ENCODE measurements around the gene MYH15.
A peak's percentile ranks its signal among the peaks of the same experiment; 100 is the strongest.

The MYH15 gene

DNA sequence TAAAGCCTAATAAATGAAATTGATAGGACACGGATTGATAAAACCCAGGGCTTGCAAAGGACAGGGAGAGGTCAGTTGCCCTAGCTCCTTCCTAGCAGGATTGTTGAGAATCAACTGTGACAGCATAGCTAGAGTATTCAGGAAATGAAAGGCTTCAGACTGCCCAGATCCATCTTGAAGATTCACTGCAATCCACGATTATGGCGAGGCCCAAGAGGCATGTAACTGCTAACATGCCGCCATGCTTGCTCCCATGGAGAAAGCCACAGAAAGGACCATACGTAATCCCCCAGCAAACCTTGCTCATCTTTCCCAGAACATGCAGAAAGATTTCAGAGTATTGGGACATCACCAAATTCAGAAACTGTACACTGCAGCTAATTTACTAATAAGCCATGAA is 41.3 kb downstream of the MYH15 start:
- DNase-seq = no peak

DNA sequence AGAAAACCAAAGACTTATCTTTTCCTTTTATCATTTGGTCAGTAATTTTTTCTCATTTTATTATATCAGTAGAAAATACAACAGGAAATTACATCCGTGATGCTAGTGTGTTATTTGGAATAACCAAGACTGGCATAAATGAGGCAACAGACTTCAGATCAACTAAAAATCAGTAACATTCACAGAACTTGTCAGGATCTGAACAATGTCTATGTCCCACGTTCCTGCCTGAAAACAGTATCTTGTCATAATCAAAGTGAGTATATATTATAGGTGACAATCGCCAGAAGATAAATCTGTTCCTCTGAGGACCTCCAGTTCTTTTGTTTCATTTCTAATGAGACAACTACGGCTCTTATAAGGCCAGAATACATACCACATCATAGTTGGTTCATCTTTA is 41.8 kb downstream of the MYH15 start:
- DNase-seq = no peak

DNA sequence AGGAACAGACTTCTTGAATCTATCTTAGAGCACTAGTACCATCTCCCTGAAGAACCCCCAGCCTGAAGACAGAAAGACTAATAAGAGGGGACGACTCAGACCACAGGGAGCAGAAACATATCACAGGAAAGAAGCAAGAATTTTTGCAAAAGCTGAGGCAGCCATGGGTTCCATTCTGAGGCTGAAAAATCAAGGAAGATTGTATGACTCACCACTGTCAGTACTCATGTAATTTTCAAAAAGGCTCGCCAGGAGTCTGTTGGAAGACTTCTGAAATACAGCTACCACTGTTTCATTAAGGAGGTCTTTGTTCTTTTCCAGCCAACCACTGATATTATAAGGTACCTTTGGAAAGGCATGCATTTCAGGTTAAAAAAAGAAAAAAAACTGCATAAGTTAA is 47.5 kb downstream of the MYH15 start:
- no peak for DNase-seq

- peak; percentile 93 for DNase-seq
These were observed 48.7 kb downstream of the MYH15 start for GRCh38 chr3:108461661-108462111.

- DNase-seq = no peak
These were observed 51.2 kb downstream of the MYH15 start for GRCh38 chr3:108459225-108459624.

DNA sequence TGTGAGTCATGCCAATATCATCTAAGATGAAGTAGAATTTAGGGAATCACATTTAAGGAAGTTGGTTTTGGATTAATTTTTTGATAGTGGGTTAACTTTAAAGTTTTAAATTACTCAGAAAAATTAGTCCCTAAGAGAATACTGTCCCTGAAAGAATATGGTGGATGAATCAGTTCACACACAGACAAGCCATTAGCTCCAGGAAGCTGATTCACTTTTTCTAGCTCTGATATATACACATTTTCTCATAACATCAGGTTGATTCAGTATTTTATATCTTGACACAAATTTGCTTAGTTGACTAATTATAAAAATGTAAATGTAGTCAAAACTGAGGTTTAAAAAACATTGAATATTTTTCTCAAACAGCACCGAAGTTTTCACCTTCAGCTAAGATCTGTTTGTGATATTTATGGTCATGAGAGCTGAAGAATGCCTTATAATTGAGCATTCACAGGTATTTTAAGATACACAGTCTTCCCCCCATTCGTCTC is 55.1 kb downstream of the MYH15 start:
- no peak for DNase-seq

DNA sequence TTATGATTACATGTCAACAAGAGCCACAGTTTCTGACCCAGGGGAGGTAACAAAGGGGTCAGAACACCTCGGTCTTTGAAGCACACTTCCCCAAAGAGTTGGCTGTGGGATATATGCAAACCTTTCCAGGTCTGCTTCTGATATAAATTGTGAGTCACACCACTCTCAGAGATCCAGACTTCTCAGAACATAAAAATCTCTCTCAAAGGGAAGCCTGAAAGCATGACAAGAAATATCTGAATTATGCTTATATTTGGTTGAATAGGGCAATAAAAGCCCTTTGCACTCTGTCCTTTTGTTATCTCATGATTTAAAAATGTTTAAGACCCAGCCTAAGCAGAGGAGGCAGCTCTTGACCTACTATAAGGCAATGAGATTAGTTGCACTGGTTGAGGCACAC is 56.8 kb downstream of the MYH15 start:
- no peak for DNase-seq

GRCh38 chr3:108450444-108450843 is 60.0 kb downstream of the MYH15 start:
- no peak for DNase-seq

- DNase-seq = no peak
These were observed 61.8 kb downstream of the MYH15 start for GRCh38 chr3:108448593-108448992.

DNA sequence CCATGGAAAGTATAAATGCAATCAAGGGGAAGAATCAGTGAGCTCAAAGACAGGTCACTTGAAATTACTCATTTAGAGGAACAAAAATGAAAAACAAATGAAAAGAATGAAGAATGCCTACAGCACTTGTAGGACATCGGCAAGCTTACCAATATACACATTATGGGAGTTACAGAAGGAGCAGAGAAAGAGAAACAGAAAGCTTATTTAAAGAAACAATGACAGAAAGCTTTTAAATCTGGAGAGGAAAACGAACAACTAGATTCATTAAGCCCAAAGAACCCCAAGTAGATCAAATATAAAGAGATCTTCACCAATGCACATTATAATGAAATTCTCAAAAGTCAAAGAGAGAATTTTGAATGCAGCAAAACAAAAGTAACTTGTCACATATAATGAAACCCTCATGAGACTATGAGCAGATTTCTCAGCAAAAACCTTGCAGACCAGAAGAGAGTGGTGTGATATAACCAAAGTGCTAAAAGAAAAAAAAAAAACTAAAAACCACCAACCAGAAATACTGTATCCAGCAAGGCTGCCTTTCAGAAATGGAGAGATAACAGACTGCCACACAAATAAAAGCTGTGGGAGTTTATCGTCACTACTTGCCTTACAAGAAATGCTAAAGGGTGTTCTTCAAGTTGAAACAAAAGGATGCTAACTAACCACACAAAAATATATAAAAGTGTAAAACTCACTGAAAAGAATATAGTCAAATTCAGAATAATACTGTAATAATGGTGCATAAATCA is 63.1 kb downstream of the MYH15 start:
- DNase-seq = no peak

DNA sequence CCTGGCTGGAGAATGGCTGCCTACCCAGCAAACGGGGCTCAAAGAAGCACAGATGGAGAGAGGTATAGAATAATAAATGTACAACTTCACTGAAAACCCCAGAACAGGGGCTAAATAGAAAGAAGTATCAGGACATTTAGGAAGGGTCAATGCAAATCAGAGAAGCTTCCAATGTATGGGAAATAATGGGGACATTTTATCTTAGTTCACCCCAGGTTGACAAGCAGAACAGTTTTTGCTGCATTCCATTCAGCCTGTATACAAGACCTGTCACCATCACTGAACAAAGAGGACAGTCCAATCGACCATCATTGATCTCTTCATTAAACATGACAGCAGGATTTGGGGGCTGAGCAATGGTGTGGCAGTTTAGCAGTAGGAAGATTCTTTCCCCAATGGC is 68.1 kb downstream of the MYH15 start:
- no peak for DNase-seq

- DNase-seq = no peak
These were observed 68.9 kb downstream of the MYH15 start for GRCh38 chr3:108441518-108441917.

DNA sequence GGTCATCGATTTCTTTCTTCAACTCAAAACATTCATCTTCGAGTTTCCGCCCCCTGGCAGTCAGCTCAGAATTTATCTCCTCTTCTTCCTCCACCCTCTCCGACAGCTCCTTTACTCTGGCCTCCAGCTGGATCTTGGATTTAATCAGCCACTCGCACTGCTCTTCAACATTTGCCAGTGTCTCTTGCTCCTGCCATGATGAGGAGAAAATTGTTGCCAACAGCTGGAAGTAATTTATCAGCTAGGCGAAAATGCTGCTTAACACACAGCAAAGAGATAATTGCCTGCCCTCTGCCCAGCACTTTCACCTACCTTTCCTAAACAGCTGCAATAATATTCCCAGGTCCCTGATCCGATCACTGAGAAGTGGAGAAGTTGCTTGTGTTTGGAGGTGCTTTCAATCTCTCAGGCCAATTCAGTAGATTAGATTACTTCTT is 69.3 kb downstream of the MYH15 start:
- DNase-seq = no peak

- no peak for DNase-seq
These were observed 71.9 kb downstream of the MYH15 start for GRCh38 chr3:108438542-108438941.

DNA sequence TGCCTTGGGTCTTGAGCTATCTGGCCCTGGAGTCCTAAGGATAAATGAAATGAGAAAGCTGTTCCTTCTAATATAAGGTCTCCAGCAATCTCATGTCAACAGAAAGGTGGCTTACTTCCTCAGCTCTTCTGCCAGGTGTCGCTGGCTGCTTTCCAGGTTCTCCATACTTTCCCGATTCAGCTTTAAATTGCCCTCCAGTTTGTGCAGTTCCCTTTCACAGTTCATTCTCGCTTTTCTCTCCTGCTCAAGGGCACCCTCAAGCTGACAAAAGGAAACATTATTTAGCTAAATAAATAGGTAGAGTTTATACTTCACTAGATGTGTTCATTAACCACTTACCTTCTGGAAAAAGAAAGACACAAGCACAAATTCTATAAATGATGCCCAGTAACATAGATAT is 73.0 kb downstream of the MYH15 start:
- no peak for DNase-seq

- DNase-seq = no peak
These were observed 76.5 kb downstream of the MYH15 start for GRCh38 chr3:108433928-108434327.

GRCh38 chr3:108432431-108432830 is 78.0 kb downstream of the MYH15 start:
- no peak for DNase-seq

DNA sequence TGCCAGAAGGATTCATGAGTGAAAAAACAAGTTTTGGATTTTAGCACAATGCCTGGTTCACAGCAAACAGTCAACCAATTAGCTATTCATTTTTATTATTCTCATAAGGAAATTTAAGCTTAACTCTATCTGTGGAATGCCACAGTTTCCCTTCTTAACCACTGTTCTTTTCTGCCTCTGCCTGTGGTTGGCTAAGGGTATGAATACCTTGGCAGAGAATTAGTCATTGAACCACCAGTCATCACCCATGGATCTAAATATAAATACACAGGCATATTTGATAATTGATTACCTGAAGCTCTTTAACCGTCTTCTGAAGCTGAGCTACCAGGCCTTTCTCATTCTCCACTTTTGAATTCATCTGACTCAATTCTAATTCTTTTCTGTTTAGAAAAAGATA is 79.9 kb downstream of the MYH15 start:
- no peak for DNase-seq

DNA sequence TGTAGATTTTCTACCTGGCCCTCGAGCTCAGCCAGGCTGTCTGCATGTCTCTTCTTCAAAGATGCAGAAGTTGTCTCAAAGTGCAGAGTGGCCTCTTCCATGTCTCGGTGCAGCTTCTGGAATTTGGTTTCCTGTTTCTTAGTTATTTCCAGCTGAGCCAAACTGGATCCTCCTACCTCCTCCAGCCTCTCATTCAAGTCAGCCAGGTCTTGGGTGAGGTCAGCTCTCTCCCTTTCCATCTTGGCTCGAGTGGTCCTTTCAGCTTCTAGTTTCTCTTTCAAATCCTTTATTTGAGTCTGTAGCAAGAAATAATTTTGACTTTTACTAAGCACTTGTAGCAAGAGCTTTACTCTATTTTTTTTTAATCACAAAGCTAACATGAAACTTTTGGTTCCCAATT is 81.8 kb downstream of the MYH15 start:
- DNase-seq = no peak

- DNase-seq = peak; percentile 70
These were observed 89.5 kb downstream of the MYH15 start for GRCh38 chr3:108420926-108421325.

DNA sequence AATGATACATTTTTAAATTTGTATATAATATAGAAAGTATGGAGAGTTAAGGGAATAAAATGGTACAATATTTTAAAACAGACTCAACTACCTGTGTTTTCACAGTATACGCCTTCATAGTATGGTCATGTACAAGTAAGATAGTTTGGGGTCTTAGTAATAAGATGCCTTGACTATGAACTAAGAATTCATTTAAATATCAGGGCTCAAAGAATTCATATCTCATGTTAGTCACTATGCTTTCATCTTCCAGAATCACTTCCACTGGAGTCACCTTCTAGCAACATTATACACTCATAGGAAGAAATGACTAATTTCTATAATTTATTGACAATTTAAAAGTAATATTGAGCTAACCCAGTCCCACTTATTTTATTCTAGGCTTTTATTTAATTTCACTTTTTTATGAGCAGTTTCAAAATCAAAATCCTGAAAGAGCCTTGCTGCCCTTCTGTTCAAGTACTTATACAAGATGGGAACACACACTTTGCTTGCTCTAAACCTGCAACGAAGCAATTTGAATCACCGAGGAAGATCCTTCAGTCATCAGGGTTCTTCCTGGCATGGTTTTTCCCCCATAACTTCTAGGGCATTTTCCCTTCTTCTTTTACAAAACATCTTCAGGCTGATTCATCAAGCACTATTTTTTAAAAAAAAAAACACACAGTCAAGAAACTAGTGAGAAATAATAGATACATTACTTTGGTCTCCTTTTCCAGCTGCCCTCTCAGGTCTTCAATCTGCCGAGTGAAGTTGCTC is 94.1 kb downstream of the MYH15 start:
- DNase-seq = no peak

DNA sequence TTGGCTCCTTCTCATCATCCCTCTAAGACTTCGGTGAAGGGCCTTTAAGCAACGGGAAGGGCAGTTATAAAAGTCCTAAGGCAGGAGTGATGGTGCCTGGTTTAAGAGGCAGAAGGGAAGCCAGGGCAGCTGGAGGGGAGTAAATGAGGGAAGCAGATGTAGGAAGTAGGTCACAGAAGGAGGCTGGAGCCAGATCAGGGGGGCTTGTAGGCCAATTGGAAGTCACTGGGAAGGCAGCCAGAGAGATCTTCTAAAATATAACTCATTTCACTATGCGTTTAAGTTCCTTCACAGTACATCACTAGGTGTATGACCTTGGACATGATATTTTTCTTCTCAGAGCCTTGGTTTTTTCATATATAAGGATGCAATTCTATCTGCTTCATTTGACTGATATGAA is 94.7 kb downstream of the MYH15 start:
- no peak for DNase-seq

- no peak for DNase-seq
These were observed 96.4 kb downstream of the MYH15 start for GRCh38 chr3:108414007-108414406.

DNA sequence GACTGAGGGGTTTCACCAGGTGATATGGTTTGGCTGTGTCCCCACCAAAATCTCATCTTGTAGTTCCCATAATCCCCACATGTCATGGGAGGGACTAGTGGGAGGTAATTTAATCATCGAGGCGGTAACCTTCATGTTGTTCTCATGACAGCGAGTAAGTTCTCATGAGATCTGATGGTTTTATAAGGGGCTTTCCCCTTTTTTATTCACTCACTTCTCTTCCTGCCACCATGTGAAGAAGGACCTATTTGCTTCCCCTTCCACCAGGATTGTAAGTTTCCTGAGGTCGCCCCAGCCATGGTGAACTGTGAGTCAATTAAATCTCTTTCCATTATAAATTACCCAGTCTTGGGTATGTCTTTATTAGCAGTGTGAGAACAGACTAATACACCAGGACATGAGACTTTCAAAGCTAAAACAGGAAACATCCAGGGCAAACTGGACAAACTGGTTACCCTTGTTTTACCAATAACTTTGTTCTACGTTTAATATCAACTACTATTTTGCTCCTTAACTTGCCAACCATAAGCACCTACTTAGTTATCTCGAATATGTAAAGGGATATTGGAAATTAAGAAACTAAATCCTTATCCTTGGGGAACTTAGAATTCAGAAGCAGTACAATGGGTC is 98.2 kb downstream of the MYH15 start:
- no peak for DNase-seq
